ENCODE results near the gene POU6F2. TPM values are rescaled to one million over a fixed set of nuclear protein-coding genes. Genes with fewer than 3 reads are reported as not detected.

POU6F2 gene
- polyA plus RNA-seq, 1 donor from 2014 or later, result not detected

DNA sequence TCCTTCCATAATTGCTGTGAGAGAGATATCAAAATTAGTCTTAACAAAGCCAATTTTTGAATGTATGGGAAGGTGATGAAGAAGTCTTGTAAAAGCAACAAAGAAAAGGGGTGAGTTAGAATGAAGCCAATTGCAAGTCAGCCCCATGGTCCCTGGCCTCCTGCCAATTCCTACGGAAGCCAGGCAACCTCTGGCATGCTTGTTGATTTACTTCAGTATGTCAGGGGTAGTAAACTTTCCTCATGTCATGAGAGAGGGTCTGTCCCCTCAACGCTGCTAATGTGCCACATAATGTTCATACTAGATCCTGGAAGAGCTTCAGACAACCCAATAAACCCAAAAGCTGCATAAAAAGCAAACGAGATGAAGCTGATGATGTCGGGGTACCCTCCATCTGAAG lies 429.4 kb downstream of the POU6F2 start:
- Mint-ChIP-seq H3K4me1 (peaks cover 0 to 2% (median 0%) of the 10 kb centered on the region in 3 donors), H3K4me3 (no peak overlapping the region), H3K36me3 (peaks cover 1% of the 10 kb centered on the region), H3K27me3 (peaks cover 17% of the 10 kb centered on the region), H3K9me3 (peaks cover 0 to 2% (median 0%) of the 10 kb centered on the region in 3 donors), H3K27ac (no peak overlapping the region)

DNA sequence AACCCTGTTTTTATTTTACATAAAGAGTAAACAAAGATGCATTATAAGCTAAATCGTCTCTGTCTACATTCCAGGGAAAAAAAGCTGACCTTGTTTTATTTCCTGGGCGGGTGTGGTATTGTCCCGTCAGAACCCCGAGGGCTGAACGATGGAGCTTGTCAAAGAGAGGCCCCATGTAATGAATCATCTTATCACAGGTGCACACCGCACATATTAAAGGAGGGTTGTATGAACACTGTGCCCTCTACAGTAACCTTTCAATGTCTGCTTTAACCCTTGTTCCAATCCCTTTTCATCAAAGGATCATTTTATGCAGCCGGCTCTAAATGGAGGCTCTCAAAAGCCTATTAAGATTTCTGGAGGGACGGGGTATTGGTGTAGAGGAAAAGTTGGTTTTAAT lies 430.0 kb downstream of the POU6F2 start:
- peaks cover 0 to 2% (median 0%) of the 10 kb centered on the region in 3 donors for H3K9me3 Mint-ChIP-seq
- peaks cover 0 to 2% (median 0%) of the 10 kb centered on the region in 3 donors for H3K4me1 Mint-ChIP-seq
- peaks cover 17% of the 10 kb centered on the region for H3K27me3 Mint-ChIP-seq
- no peak overlapping the region for H3K4me3 Mint-ChIP-seq
- no peak overlapping the region for H3K27ac Mint-ChIP-seq
- H3K36me3 Mint-ChIP-seq, result peaks cover 1% of the 10 kb centered on the region

DNA sequence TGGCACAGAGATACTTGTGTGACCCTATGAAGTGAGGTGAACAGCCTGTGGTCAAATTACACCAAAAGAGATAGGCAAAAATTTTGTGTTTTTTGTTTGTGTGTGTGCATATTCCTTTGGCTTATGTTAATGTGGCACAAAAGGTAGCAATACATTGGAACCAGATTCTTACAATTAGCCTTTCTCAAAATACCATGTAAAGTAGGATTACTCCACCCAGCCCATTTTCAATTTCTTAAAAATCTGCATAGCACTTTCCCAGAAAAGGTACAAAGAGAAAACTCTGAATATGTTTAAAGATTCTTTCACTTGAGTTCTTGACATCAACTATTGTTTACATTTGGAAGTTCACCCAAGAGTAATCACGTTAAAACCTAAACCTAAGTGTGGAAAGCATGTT lies 431.2 kb downstream of the POU6F2 start:
- H3K9me3 Mint-ChIP-seq, result peaks cover 0 to 2% (median 0%) of the 10 kb centered on the region in 3 donors
- H3K27me3 Mint-ChIP-seq, result peaks cover 17% of the 10 kb centered on the region
- peaks cover under 1 to 4% (median 2%) of the 10 kb centered on the region in 3 donors for H3K4me1 Mint-ChIP-seq
- peaks cover 1% of the 10 kb centered on the region for H3K36me3 Mint-ChIP-seq
- no peak overlapping the region for H3K27ac Mint-ChIP-seq
- H3K4me3 Mint-ChIP-seq, result no peak overlapping the region

DNA sequence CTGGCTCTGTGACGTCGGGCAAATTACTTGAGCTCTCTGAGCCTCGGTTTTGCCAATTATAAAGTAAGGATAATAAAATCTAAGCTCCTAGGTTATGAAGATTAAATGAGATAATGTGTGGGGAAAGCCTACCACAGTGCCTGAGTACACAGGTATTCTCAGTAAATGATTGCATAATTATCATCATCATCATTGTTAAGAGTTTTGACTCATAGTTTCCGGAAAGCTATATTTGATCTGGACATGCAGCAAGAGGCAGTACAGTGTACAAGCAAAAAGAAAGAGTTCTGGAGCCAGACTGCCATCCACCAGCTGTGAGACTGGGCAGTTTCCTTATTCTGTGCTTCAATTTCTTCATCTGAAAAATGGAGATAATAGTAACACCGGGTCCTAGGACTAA lies 432.9 kb downstream of the POU6F2 start:
- Mint-ChIP-seq H3K27me3 (peaks cover 24% of the 10 kb centered on the region), H3K4me3 (no peak overlapping the region), H3K9me3 (peaks cover 0 to 2% (median 0%) of the 10 kb centered on the region in 3 donors), H3K36me3 (peaks cover 1% of the 10 kb centered on the region), H3K4me1 (peaks cover 4 to 9% (median 5%) of the 10 kb centered on the region in 3 donors), H3K27ac (no peak overlapping the region)

DNA sequence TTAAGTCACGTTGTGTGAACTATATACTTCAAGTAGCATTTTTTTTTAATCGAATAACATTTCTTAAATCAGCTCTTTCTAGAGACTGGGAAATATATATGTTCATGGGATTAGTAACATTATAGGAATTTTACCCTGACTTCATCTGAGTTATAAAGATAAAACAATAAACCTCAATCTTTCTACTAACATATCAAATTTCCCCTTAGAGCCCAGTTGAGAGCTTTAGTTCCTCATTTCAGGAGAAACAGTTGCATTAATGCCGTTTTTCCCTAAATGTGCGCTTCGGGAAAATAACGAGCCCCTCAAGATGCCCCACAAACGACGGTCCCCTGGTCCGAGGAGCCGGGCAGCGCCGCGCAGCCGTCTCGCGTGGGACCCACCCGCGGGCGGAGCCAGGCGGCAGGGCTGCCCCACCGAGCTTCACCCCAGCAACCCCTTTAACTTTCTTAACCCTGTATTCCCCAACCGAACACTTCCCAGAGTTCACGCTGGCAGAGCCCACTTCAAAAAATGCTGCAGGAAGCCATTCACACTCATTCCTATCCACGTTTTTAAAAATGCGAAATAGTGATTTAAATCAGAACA lies 436.0 kb downstream of the POU6F2 start:
- Mint-ChIP-seq H3K27ac (peak overlapping the region in 1 of 3 donors; percentile 83), H3K4me3 (peak overlapping the region; percentile 86 to 92 (median 90)), H3K36me3 (no peaks in the 10 kb centered on the region), H3K27me3 (peaks cover 8% of the 10 kb centered on the region), H3K9me3 (no peaks in the 10 kb centered on the region), H3K4me1 (peaks cover 4 to 9% (median 5%) of the 10 kb centered on the region in 3 donors)

DNA sequence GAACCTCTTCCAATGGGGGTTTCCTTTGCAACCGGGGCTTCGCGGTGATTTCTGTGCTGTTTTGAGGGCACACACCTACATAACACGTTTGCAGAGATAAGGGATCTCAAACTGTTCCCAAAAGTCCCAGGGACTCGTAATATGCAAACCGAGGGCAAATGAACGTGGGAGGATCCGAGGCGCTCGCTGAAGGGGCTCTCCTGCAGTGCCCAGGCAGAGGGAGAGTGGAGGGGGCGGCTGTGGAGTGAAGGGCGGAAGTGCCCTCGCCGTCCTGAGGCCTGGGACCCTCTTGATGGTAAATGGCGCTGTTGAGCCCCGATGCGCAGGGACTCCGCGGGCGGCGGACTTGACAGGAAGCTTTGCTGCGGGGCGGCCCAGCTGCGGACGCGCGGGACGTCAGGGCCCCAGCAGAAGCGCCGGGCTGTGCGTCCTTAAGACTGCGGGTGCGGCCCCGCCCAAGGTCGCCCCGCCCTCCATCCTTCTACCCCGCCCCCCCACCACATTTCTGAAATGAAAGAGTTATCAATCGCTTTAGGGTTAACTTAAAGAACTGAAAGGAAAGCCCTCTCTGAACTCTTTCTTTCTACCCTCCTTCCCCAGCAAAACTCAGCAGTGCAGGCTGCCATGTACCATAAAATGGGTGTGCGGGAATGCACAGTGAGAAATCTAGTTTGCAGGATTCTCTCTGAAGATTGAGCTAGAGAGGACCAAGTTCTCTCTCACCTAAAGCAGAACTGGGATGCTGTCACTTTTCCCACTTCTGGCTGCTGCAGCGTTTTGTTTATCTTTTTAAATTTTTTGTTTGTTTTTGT lies 436.7 kb downstream of the POU6F2 start:
- Mint-ChIP-seq H3K4me1 (peaks cover 4 to 9% (median 5%) of the 10 kb centered on the region in 3 donors), H3K36me3 (no peaks in the 10 kb centered on the region), H3K27ac (peak overlapping the region in 2 of 3 donors; percentile 31 to 83), H3K27me3 (peaks cover 8% of the 10 kb centered on the region), H3K9me3 (no peaks in the 10 kb centered on the region), H3K4me3 (peak overlapping the region; percentile 86 to 92 (median 90))

DNA sequence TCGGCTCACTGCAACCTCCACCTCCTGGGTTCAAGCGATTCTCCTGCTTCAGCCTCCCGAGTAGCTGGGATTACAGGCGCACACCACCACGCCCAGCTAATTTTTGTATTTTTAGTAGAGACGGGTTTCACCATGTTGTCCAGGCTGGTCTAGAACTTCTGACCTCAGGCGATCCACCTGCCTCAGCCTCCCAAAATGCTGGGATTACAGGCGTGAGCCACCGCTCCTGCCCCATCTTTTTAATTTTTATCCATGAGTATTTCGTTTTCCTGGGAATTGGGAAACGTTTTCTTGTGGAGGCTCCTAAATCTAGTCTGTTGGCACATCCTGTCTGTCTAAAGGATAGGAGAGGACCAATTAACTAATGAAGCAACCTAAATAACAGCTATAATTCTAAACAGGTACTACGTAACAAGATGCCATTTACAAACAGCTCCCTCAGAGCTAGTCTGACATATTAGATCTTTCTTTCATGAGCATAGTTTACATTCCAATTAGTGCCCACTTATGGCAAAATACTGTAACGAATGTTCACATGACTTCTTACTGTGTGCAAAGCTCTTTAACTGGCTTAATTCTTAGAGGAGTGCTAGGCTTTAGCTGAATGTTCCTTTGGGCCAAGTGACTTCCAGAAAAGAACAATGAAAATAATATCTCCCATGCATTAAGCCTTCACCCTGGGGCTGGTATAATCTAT lies 437.5 kb downstream of the POU6F2 start:
- Mint-ChIP-seq H3K27ac (no peak overlapping the region), H3K9me3 (no peaks in the 10 kb centered on the region), H3K4me1 (peaks cover 4 to 9% (median 5%) of the 10 kb centered on the region in 3 donors), H3K36me3 (no peaks in the 10 kb centered on the region), H3K4me3 (peak overlapping the region; percentile 38 to 88 (median 68)), H3K27me3 (peaks cover 8% of the 10 kb centered on the region)

DNA sequence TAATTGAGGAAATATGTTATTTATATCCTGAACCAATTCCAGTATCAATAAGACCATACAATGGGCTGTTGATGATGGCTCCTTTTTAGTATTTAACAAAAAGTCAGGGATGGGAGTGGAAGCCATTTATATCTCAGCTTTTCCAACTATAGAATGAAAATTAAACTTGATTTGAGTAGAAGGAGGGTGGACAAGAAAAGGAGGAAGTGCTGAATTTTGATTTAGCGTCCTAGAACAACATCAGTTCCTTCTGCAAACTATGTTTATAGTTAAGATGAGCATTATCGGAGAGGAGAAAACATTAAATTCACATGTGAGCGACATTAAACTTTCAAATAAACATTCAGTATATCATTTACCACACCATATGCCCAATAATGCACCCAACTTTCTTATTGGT lies 439.2 kb downstream of the POU6F2 start:
- Mint-ChIP-seq H3K27ac (no peak overlapping the region), H3K9me3 (no peaks in the 10 kb centered on the region)

DNA sequence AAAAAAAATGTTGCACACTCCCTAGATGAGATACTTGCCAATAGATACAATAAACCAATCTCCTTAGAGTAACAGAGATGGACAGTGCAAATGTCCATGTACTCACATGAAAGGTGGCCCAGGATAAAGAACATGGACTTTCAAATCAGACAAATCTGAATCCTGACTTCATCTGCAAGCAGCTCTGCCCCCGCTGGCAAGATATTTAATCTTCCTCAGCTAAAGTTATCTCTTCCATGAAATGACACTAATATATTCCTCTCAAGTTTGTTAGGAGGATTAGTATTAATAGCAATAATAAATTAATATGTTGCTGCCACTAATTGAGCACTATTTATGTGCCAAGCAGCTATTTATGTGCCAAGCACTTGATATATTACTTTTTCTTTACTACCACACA lies 439.9 kb downstream of the POU6F2 start:
- H3K27me3 Mint-ChIP-seq, result peaks cover 8% of the 10 kb centered on the region
- no peaks in the 10 kb centered on the region for H3K36me3 Mint-ChIP-seq
- H3K4me3 Mint-ChIP-seq, result no peak overlapping the region
- peaks cover 4 to 9% (median 5%) of the 10 kb centered on the region in 3 donors for H3K4me1 Mint-ChIP-seq
- no peak overlapping the region for H3K27ac Mint-ChIP-seq
- no peaks in the 10 kb centered on the region for H3K9me3 Mint-ChIP-seq

More for the DNA sequence above, 439.2 kb downstream of the POU6F2 start:
- H3K27me3 Mint-ChIP-seq, result peaks cover 8% of the 10 kb centered on the region
- no peaks in the 10 kb centered on the region for H3K36me3 Mint-ChIP-seq
- no peak overlapping the region for H3K4me3 Mint-ChIP-seq
- H3K4me1 Mint-ChIP-seq, result peaks cover 4 to 9% (median 5%) of the 10 kb centered on the region in 3 donors

DNA sequence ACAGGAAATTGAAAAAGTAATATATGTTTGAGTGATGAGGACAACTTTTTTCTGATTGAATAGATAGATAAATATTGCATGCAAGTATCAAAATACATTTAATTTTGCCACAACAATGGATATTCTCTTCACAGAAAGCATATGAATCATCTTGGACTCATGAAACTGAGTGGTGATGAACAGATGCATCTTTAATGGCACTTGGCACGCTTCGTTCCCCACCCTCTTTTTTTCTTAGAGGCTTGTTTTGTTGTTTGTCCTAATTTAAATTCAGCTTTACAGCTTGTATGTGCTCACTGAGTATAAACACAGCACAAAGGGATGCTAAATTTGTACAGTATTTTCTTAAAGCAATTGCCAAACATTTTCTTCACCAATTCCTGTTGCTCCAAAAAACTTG lies 443.5 kb downstream of the POU6F2 start:
- no peak overlapping the region for H3K27ac Mint-ChIP-seq
- no peak overlapping the region for H3K4me3 Mint-ChIP-seq
- no peaks in the 10 kb centered on the region for H3K27me3 Mint-ChIP-seq
- H3K9me3 Mint-ChIP-seq, result no peaks in the 10 kb centered on the region
- peaks cover 3% of the 10 kb centered on the region for H3K36me3 Mint-ChIP-seq
- H3K4me1 Mint-ChIP-seq, result no peaks in the 10 kb centered on the region

DNA sequence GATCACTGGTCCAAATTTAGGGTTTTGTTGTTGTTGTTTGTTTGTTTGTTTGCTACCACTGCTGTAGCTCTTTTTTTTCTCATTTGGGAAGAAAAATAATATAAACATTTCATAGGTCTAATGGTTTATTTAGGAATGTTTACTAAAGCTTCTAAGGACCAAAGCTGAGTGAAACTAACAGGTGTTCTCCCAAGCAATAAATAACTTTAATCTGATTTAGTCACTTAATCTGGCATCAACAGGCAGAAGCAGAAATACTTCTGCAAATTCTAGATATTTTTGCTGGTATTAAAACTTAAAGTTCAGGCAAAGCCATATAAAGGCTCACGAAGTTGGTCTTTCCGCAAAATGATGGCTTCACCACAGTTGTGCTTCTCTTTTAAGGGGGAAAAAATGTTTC lies 444.0 kb downstream of the POU6F2 start:
- no peaks in the 10 kb centered on the region for H3K9me3 Mint-ChIP-seq
- H3K4me3 Mint-ChIP-seq, result no peak overlapping the region
- no peaks in the 10 kb centered on the region for H3K27me3 Mint-ChIP-seq
- peaks cover 3% of the 10 kb centered on the region for H3K36me3 Mint-ChIP-seq
- H3K4me1 Mint-ChIP-seq, result no peaks in the 10 kb centered on the region
- no peak overlapping the region for H3K27ac Mint-ChIP-seq

DNA sequence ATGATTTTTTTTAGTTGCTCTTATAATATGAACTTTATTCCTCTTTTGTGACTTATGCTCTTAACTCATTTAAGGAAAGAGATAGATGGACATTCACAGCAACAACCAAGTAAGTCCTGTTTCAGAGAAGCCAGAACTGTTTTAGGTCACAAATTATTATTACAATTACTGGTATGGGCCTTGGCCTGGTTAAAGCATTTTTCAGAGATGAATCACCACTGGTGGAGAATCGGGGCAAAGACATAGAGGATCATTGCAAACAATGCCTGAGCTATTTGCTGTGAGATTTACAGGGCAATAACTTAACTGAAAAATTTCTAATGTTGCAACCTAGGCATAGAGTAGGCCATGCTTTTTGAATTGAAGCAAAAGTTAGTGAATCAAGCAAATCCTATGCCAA lies 450.5 kb downstream of the POU6F2 start:
- H3K4me3 Mint-ChIP-seq, result no peak overlapping the region

DNA sequence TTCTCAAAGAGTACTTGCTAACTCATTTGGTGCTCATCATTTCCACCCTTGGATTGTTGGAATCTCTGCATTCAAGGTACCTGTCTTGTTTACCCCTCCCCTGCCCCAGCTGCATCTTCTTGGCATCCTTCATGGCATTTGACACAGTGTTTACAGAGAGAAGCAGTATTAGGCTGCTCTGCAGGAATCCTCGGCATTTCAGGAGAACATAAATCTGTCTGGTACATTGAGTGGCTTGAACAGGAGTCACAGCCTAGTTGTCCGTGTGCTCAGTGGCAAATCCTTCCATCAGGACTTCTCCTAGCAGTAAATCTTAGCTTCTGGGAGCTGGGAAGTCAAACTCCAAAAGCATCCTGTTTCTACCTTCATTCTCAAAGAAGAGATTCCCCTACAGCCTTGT lies 451.7 kb downstream of the POU6F2 start:
- Mint-ChIP-seq H3K36me3 (no peaks in the 10 kb centered on the region), H3K9me3 (peaks cover 0 to 4% (median 0%) of the 10 kb centered on the region in 3 donors), H3K27me3 (peaks cover 5% of the 10 kb centered on the region), H3K4me3 (peak overlapping the region in 1 of 4 donors; percentile 6), H3K4me1 (peaks cover 0 to 9% (median 4%) of the 10 kb centered on the region in 3 donors), H3K27ac (no peak overlapping the region)

More for the DNA sequence above, 450.5 kb downstream of the POU6F2 start:
- Mint-ChIP-seq H3K36me3 (peaks cover under 1% of the 10 kb centered on the region), H3K4me1 (peaks cover 0 to 2% (median 0%) of the 10 kb centered on the region in 3 donors), H3K9me3 (peaks cover 0 to 4% (median 0%) of the 10 kb centered on the region in 3 donors), H3K27ac (no peak overlapping the region), H3K27me3 (peaks cover 5% of the 10 kb centered on the region)

DNA sequence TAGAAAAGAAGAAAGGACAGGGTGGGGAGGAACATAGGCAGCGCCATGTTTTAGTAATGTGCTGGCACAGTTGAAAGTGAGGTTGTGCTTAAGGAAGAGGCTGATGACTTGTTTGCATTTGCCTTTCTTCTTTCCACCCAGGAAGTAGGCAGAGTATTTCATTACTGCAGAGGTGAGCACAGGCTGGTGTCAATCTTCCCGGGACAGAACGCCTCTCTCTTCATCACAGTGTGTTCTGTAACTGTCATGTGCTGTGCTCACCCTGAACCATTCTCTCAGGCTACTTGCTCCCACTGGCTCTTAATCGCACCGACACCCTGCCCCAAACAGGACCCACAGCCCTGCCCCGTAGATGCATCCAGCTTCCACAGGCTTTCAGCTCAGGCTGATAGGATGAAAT lies 452.7 kb downstream of the POU6F2 start:
- H3K9me3 Mint-ChIP-seq, result peaks cover 0 to 5% (median 0%) of the 10 kb centered on the region in 3 donors
- H3K4me3 Mint-ChIP-seq, result no peak overlapping the region
- H3K4me1 Mint-ChIP-seq, result peaks cover 0 to 9% (median 4%) of the 10 kb centered on the region in 3 donors
- no peak overlapping the region for H3K27ac Mint-ChIP-seq
- H3K36me3 Mint-ChIP-seq, result no peaks in the 10 kb centered on the region
- H3K27me3 Mint-ChIP-seq, result peaks cover 5% of the 10 kb centered on the region
